Nephron (organoid): ENCODE results near the gene SERTAD2.

Experiments
- H3K27ac Mint-ChIP-seq, 3 experiments: 2 replicates each; pipeline ENCODE4 v1.8.0; 2020; ENCODE audit warnings: mixed read lengths in 3 of 3, mild to moderate bottlenecking in 2 of 3, moderate library complexity in 1 of 3
- H3K27me3 Mint-ChIP-seq: 2 replicates; pipeline ENCODE4 v1.8.0; 2021; ENCODE audit warnings: low read depth, mild to moderate bottlenecking, moderate library complexity, mixed read lengths
- H3K36me3 Mint-ChIP-seq: 2 replicates; pipeline ENCODE4 v1.8.0; 2020; ENCODE audit warnings: low read depth, mixed read lengths
- H3K4me1 Mint-ChIP-seq: 2 replicates; pipeline ENCODE4 v1.8.0; 2020; ENCODE audit warnings: mixed read lengths
- H3K4me3 Mint-ChIP-seq, 3 experiments: 2 replicates each; pipeline ENCODE4 v1.8.0; 2020; ENCODE audit warnings: mild to moderate bottlenecking in 3 of 3, mixed read lengths in 3 of 3, moderate library complexity in 2 of 3
- H3K9me3 Mint-ChIP-seq: 2 replicates; pipeline ENCODE4 v1.8.0; 2020; ENCODE audit warnings: mixed read lengths
- CTCF ChIP-seq, 3 experiments: fragments of 200-600 bp; sonication (generic); IDR thresholded peaks; one replicate each; pipeline ENCODE4 v1.5.0; 2021; ENCODE audit warnings: antibody characterized with exemption in 3 of 3; ENCODE audit not compliant: unreplicated experiment in 3 of 3

Gene SERTAD2

GRCh38 chr2:64622443-64623241 is 31.1 kb downstream of the SERTAD2 start:
- peak; percentile 18 to 35 (median 24) for TF ChIP-seq CTCF (IDR thresholded peaks at IDR 0.05; ENCODE audit: unreplicated experiment in 3 of 3)
- no peak overlapping the region for H3K4me3 Mint-ChIP-seq
- H3K36me3 Mint-ChIP-seq = no peaks in the 10 kb centered on the region
- peaks cover 3% of the 10 kb centered on the region for H3K27me3 Mint-ChIP-seq
- H3K27ac Mint-ChIP-seq = peak overlapping the region; percentile 5 to 30 (median 26)
- no peaks in the 10 kb centered on the region for H3K9me3 Mint-ChIP-seq
- H3K4me1 Mint-ChIP-seq = peaks cover 46% of the 10 kb centered on the region

- TF ChIP-seq CTCF (IDR thresholded peaks at IDR 0.05; ENCODE audit: unreplicated experiment in 3 of 3) = no peak
- peaks cover 42% of the 10 kb centered on the region for H3K4me1 Mint-ChIP-seq
- peaks cover 3% of the 10 kb centered on the region for H3K27me3 Mint-ChIP-seq
- no peak overlapping the region for H3K4me3 Mint-ChIP-seq
- no peaks in the 10 kb centered on the region for H3K36me3 Mint-ChIP-seq
- no peak overlapping the region for H3K27ac Mint-ChIP-seq
- H3K9me3 Mint-ChIP-seq = no peaks in the 10 kb centered on the region
Observed at GRCh38 chr2:64620661-64621060, 33.1 kb downstream of the SERTAD2 start.

GRCh38 chr2:64617631-64618151 is 36.0 kb downstream of the SERTAD2 start:
- H3K36me3 Mint-ChIP-seq = no peaks in the 10 kb centered on the region
- H3K4me1 Mint-ChIP-seq = peaks cover 37% of the 10 kb centered on the region
- TF ChIP-seq CTCF (IDR thresholded peaks at IDR 0.05; ENCODE audit: unreplicated experiment in 3 of 3) = no peak
- H3K27me3 Mint-ChIP-seq = no peaks in the 10 kb centered on the region
- H3K27ac Mint-ChIP-seq = peak overlapping the region in 2 of 3 experiments; percentile 39 to 77
- no peak overlapping the region for H3K4me3 Mint-ChIP-seq
- no peaks in the 10 kb centered on the region for H3K9me3 Mint-ChIP-seq

- Mint-ChIP-seq H3K4me1 (peaks cover 30% of the 10 kb centered on the region), H3K27ac (no peak overlapping the region), H3K9me3 (no peaks in the 10 kb centered on the region), H3K27me3 (peaks cover 4% of the 10 kb centered on the region), H3K36me3 (no peaks in the 10 kb centered on the region), H3K4me3 (no peak overlapping the region)
- TF ChIP-seq CTCF (IDR thresholded peaks at IDR 0.05; ENCODE audit: unreplicated experiment in 3 of 3) = no peak
Observed at GRCh38 chr2:64615844-64616536, 37.7 kb downstream of the SERTAD2 start.

- Mint-ChIP-seq H3K27ac (no peak overlapping the region), H3K27me3 (peaks cover 4% of the 10 kb centered on the region), H3K4me3 (no peak overlapping the region), H3K4me1 (peaks cover 34% of the 10 kb centered on the region), H3K36me3 (no peaks in the 10 kb centered on the region), H3K9me3 (no peaks in the 10 kb centered on the region)
- no peak for TF ChIP-seq CTCF (IDR thresholded peaks at IDR 0.05; ENCODE audit: unreplicated experiment in 3 of 3)
Observed at GRCh38 chr2:64615192-64615763, 38.4 kb downstream of the SERTAD2 start.
